ENCODE measurements around the gene MUC5B.

- no peak for TF ChIP-seq EZH2 (IDR thresholded peaks at IDR 0.05; ENCODE audit: low read depth)
- TF ChIP-seq CTCF (conservative IDR thresholded peaks at IDR 0.05), result no peak
Observed at GRCh38 chr11:1231396-1232020, 8.6 kb downstream of the MUC5B start.

Data from PC-9 (cell line).